Measurements from ENCODE around the gene EPG5. TPM values are rescaled to one million over a fixed set of nuclear protein-coding genes. Genes with fewer than 3 reads are reported as not detected.

The EPG5 gene
- total RNA-seq, 1 experiment from 2014 or later: 16.7 TPM

DNA sequence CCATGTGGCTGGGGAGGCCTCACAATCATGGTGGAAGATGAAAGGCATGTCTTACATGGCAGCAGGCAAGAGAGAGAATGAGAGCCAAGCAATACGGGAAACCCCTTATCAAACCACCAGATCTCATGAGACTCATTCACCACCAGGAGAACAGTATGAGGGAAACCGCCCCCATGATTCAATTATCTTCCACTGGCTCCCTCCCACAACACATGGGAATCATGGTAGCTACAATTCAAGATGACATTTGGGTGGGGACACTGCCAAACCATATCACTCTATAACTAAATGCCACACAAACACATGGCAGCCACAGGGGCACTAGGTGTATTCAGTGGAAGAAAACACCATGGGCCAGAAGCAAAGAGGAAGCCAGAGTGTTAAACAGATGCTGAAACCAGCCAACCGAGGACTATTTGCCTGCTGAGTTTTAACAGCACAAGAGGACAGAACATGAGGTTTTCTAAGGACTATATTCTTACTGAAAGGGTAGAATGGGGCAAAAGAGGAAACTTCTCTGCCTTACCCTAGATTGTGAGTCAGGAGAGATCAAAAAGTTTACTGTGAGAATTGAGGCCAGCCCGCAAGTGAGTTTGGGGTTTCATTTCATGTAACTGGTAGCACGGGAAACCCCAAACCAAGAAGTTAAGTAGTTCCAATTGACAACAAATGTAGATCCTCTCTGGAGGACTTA, 92.5 kb downstream of the EPG5 start:
- no peak for TF ChIP-seq EZH2 (IDR thresholded peaks at IDR 0.05; ENCODE audit: borderline replicate concordance, low read depth, low read length, poor library complexity, severe bottlenecking)
- TF ChIP-seq, protein P1, sequence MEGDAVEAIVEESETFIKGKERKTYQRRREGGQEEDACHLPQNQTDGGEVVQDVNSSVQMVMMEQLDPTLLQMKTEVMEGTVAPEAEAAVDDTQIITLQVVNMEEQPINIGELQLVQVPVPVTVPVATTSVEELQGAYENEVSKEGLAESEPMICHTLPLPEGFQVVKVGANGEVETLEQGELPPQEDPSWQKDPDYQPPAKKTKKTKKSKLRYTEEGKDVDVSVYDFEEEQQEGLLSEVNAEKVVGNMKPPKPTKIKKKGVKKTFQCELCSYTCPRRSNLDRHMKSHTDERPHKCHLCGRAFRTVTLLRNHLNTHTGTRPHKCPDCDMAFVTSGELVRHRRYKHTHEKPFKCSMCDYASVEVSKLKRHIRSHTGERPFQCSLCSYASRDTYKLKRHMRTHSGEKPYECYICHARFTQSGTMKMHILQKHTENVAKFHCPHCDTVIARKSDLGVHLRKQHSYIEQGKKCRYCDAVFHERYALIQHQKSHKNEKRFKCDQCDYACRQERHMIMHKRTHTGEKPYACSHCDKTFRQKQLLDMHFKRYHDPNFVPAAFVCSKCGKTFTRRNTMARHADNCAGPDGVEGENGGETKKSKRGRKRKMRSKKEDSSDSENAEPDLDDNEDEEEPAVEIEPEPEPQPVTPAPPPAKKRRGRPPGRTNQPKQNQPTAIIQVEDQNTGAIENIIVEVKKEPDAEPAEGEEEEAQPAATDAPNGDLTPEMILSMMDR (conservative IDR thresholded peaks at IDR 0.05; ENCODE audit: low read depth, low read length): no peak
- intact Hi-C loops (cut with micrococcal nuclease; ENCODE audit: unreplicated experiment): no loop called here
- ChIA-PET POLR2A (ENCODE audit: low non-redundant PET) (no interaction called here), CTCF (no interaction called here)
- Histone ChIP-seq H3K27ac (ENCODE audit: low read depth, low read length, poor library complexity, severe bottlenecking) (no peak overlapping the region), H3K9me3 (ENCODE audit: low read depth, low read length, poor library complexity, severe bottlenecking) (no peaks in the 10 kb centered on the region), H3K36me3 (ENCODE audit: insufficient read depth, low read length, poor library complexity, severe bottlenecking) (peaks cover 9% of the 10 kb centered on the region), H3K4me3 (ENCODE audit: low read depth, low read length, poor library complexity, severe bottlenecking) (no peak overlapping the region), H3K27me3 (replicated peaks; ENCODE audit: insufficient read depth, low read depth, low read length, poor library complexity) (no peaks in the 10 kb centered on the region), H3K4me1 (ENCODE audit: insufficient read depth, low read length, poor library complexity, severe bottlenecking) (no peaks in the 10 kb centered on the region)
- peak; percentile 3 for DNase-seq (ENCODE audit: low spot score)
- BruUV-seq (replicated peaks): no TSS peak

DNA sequence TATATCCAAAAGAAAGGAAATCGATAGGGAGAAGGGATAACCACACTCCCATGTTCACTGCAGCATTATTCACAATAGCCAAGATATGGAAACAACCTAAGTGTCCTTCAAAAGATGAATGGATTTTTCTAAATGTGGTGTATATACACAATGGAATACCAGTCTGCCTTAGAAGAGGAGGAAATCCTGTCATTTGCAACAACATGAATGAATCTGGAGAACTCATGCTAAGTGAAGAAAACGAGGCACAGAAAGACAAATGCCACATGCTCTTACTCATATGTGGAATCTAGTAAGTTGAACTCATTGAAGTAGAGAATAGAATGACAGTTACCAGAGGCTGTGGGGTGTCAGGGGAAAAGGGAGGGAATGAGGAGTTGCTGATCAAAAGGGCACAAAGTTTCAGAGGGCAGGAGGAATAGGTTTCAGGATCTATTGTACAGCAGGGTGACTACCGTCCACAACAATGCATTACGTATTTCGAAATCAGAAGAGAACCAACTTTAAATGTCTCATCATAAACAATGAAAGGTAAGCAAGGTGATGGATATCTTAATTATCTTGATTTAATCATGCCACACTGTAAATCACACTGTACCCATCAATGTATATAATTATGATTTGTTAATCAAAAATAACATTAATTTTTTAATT, 95.6 kb downstream of the EPG5 start:
- no peak for TF ChIP-seq EZH2 (IDR thresholded peaks at IDR 0.05; ENCODE audit: borderline replicate concordance, low read depth, low read length, poor library complexity, severe bottlenecking)
- TF ChIP-seq, protein P1 (conservative IDR thresholded peaks at IDR 0.05; ENCODE audit: low read depth, low read length): no peak
- H3K4me1 ChIP-seq (ENCODE audit: insufficient read depth, low read length, poor library complexity, severe bottlenecking): no peaks in the 10 kb centered on the region
- no TSS peak for BruUV-seq (replicated peaks)
- H3K27ac ChIP-seq (ENCODE audit: low read depth, low read length, poor library complexity, severe bottlenecking): no peak overlapping the region
- H3K36me3 ChIP-seq (ENCODE audit: insufficient read depth, low read length, poor library complexity, severe bottlenecking): peaks cover 3% of the 10 kb centered on the region
- H3K4me3 ChIP-seq (ENCODE audit: low read depth, low read length, poor library complexity, severe bottlenecking): no peak overlapping the region
- intact Hi-C loops (cut with micrococcal nuclease; ENCODE audit: unreplicated experiment): no loop called here
- H3K27me3 ChIP-seq (replicated peaks; ENCODE audit: insufficient read depth, low read depth, low read length, poor library complexity): no peaks in the 10 kb centered on the region
- CTCF ChIA-PET: no interaction called here
- H3K9me3 ChIP-seq (ENCODE audit: low read depth, low read length, poor library complexity, severe bottlenecking): no peaks in the 10 kb centered on the region
- no peak for DNase-seq (ENCODE audit: low spot score)
- POLR2A ChIA-PET (ENCODE audit: low non-redundant PET): no interaction called here

DNA sequence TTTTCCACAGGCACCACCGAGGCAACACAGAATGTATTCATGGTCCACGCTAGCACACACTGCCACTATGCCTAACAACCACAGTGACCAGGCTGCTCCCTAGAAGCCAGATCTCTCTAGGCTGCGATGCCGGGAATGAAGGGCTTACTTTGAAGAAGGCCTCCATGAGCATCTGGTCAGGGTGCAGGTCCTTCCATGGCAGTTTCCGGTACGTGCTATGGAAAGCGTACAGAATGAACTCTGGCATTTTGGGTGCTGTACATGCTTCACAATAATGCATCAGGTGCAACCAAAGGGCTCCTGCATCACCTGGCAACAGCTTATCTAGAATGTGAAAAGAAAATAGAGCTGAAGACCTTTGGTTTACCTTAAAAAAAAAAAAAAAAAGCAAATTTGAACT, 96.7 kb downstream of the EPG5 start:
- no peak overlapping the region for H3K27ac ChIP-seq (ENCODE audit: low read depth, low read length, poor library complexity, severe bottlenecking)
- intact Hi-C loops (cut with micrococcal nuclease; ENCODE audit: unreplicated experiment): no loop called here
- no peaks in the 10 kb centered on the region for H3K27me3 ChIP-seq (replicated peaks; ENCODE audit: insufficient read depth, low read depth, low read length, poor library complexity)
- no peak for TF ChIP-seq EZH2 (IDR thresholded peaks at IDR 0.05; ENCODE audit: borderline replicate concordance, low read depth, low read length, poor library complexity, severe bottlenecking)
- TF ChIP-seq, protein P1 (conservative IDR thresholded peaks at IDR 0.05; ENCODE audit: low read depth, low read length): no peak
- POLR2A ChIA-PET (ENCODE audit: low non-redundant PET): no interaction called here
- H3K36me3 ChIP-seq (ENCODE audit: insufficient read depth, low read length, poor library complexity, severe bottlenecking): peaks cover 3% of the 10 kb centered on the region
- H3K4me1 ChIP-seq (ENCODE audit: insufficient read depth, low read length, poor library complexity, severe bottlenecking): no peaks in the 10 kb centered on the region
- CTCF ChIA-PET: interaction anchor here (0.9 kb wide), 1 partner anchor 31 kb away, joined by 4 read pairs; no protein-coding TSS in a partner anchor
- H3K4me3 ChIP-seq (ENCODE audit: low read depth, low read length, poor library complexity, severe bottlenecking): no peak overlapping the region
- no peaks in the 10 kb centered on the region for H3K9me3 ChIP-seq (ENCODE audit: low read depth, low read length, poor library complexity, severe bottlenecking)
- DNase-seq (ENCODE audit: low spot score): no peak
- BruUV-seq (replicated peaks): no TSS peak
